B cell (primary cell): ENCODE data around the gene ARHGEF37. TPM values are rescaled to one million over a fixed set of nuclear protein-coding genes. Genes with fewer than 3 reads are reported as not detected.

Source experiments
- ATAC-seq: fragments of 200-7000 bp; cut with Tn5 transposase; one replicate; pipeline ENCODE4 v1.10.0; 2021; ENCODE audit warnings: low read depth, mild to moderate bottlenecking, moderate number of reproducible peaks, moderate library complexity
- CTCF ChIA-PET: fragments of 350-600 bp; sonication (Branson Sonifier 250); formaldehyde crosslinking; loops from one replicate; lab custom pipeline; 2021; ENCODE audit warnings: antibody characterized with exemption, inconsistent platforms; lab: Charles Lee
- POLR2A ChIA-PET: fragments of 350-600 bp; sonication (Branson Sonifier 250); formaldehyde crosslinking; loops from one replicate; lab custom pipeline; 2021; ENCODE audit warnings: antibody characterized with exemption; lab: Charles Lee
- DNase-seq: peaks from one replicate; pipeline ENCODE4 v3.0.0; 2013
- H2AFZ ChIP-seq: 2 replicates; pipeline ENCODE4 v1.6.1; 2012; ENCODE audit warnings: mild to moderate bottlenecking, low read depth, low read length; ENCODE audit not compliant: insufficient read depth, poor library complexity, severe bottlenecking
- H3K27ac ChIP-seq, 2 donors: 1 replicate in 1 of 2; 2 replicates in 1 of 2; pipeline ENCODE4 v1.5.1; 2012 to 2013; ENCODE audit warnings: low read length in 2 of 2, mild to moderate bottlenecking in 2 of 2, moderate library complexity in 1 of 2
- H3K27me3 ChIP-seq, 4 experiments: fragments of 200-600 bp in 1 of 4; sonication (generic) in 1 of 4; replicated peaks in 1 of 4; 1 replicate in 2 of 4; 2 replicates in 2 of 4; pipeline versions ENCODE4 v1.6.1 to v1.7.0; 2013 to 2016; ENCODE audit warnings: low read length in 3 of 4, mild to moderate bottlenecking in 2 of 4, mixed read lengths in 1 of 4, moderate library complexity in 1 of 4; ENCODE audit not compliant: insufficient read depth in 4 of 4, control insufficient read depth in 3 of 4; ENCODE audit errors: control extremely low read depth in 1 of 4
- H3K36me3 ChIP-seq, 2 experiments: replicated peaks in 1 of 2; 1 replicate in 1 of 2; 2 replicates in 1 of 2; pipeline versions ENCODE4 v1.6.1 to v1.7.1; 2013; ENCODE audit warnings: low read length in 1 of 2; ENCODE audit not compliant: insufficient read depth in 2 of 2, control insufficient read depth in 1 of 2; ENCODE audit errors: control extremely low read depth in 1 of 2, extremely low read depth in 1 of 2
- H3K4me1 ChIP-seq, 2 donors: fragments of 200-600 bp in 1 of 2; sonication (generic) in 1 of 2; 1 replicate in 1 of 2; 2 replicates in 1 of 2; pipeline versions ENCODE4 v1.5.1 to v1.6.1; 2013 to 2017; ENCODE audit warnings: low read length in 2 of 2; ENCODE audit not compliant: control insufficient read depth in 2 of 2, insufficient read depth in 2 of 2
- H3K4me2 ChIP-seq: replicated peaks from 2 replicates; pipeline ENCODE3; 2012; ENCODE audit warnings: mild to moderate bottlenecking, low read depth, low read length; ENCODE audit not compliant: poor library complexity, severe bottlenecking
- H3K4me3 ChIP-seq, 5 experiments: fragments of 200-600 bp in 1 of 5; sonication (generic) in 1 of 5; 1 replicate in 3 of 5; 2 replicates in 2 of 5; pipeline versions ENCODE4 v1.5.1 to v1.7.0; 2011 to 2016; ENCODE audit warnings: low read length in 4 of 5, mild to moderate bottlenecking in 4 of 5, low read depth in 2 of 5, control low read depth in 1 of 5, moderate library complexity in 1 of 5; ENCODE audit not compliant: insufficient read depth in 1 of 5; ENCODE audit errors: control extremely low read depth in 1 of 5, extremely low read depth in 1 of 5
- H3K79me2 ChIP-seq: fragments of 200-600 bp; sonication (generic); one replicate; pipeline ENCODE4 v1.6.0; 2016; ENCODE audit warnings: low read length; ENCODE audit not compliant: control insufficient read depth, insufficient read depth
- H3K9ac ChIP-seq: fragments of 200-600 bp; sonication (generic); 2 replicates; pipeline ENCODE4 v1.6.1; 2017; ENCODE audit warnings: mild to moderate bottlenecking, low read length, moderate library complexity
- H3K9me3 ChIP-seq, 3 donors: one replicate each; pipeline versions ENCODE4 v1.6.1 to v1.7.1; 2013; ENCODE audit warnings: low read length in 2 of 3; ENCODE audit not compliant: control insufficient read depth in 2 of 3, insufficient read depth in 1 of 3; ENCODE audit errors: control extremely low read depth in 1 of 3
- H4K20me1 ChIP-seq: 2 replicates; pipeline ENCODE4 v1.6.0; 2012; ENCODE audit warnings: mild to moderate bottlenecking, low read length; ENCODE audit not compliant: insufficient read depth, control insufficient read depth, poor library complexity, severe bottlenecking
- H3K27ac Mint-ChIP-seq: one replicate; pipeline ENCODE4 v1.8.0; 2021; ENCODE audit warnings: mixed read lengths
- H3K27me3 Mint-ChIP-seq: one replicate; pipeline ENCODE4 v1.8.0; 2021; ENCODE audit warnings: mixed read lengths
- H3K4me1 Mint-ChIP-seq: one replicate; pipeline ENCODE4 v1.8.0; 2021; ENCODE audit warnings: mixed read lengths
- H3K4me3 Mint-ChIP-seq: one replicate; pipeline ENCODE4 v1.8.0; 2021; ENCODE audit warnings: mixed read lengths
- H3K9me3 Mint-ChIP-seq: one replicate; pipeline ENCODE4 v1.8.0; 2022; ENCODE audit warnings: mixed read lengths; ENCODE audit not compliant: insufficient read depth
- CTCF ChIP-seq: fragments of 200-600 bp; IDR thresholded peaks from one replicate; pipeline ENCODE4 v1.8.0; 2022; ENCODE audit warnings: antibody characterized with exemption, mild to moderate bottlenecking
- EZH2 ChIP-seq: IDR thresholded peaks from 2 replicates; pipeline ENCODE4 v1.6.1; 2012; ENCODE audit warnings: borderline replicate concordance, low read depth, mild to moderate bottlenecking, moderate library complexity, low read length; ENCODE audit not compliant: insufficient read depth, poor library complexity, severe bottlenecking
- WGBS: methylation state at CpG from one replicate; pipeline ENCODE4 v1.1.5; 2013; ENCODE audit warnings: missing lambda C conversion rate; ENCODE audit not compliant: insufficient coverage; 5-methylcytosine and 5-hydroxymethylcytosine counted together
- intact Hi-C: fragments of 100-400 bp; cut with micrococcal nuclease; formaldehyde crosslinking; loops from one replicate; pipeline ENCODE4 v1.10.0; 2022
- polyA plus RNA-seq: library from polyadenylated mRNA; depleted of rRNA; stranded (reverse); fragments of >200 nt; gene quantifications from 2 replicates; pipeline ENCODE4 v1.2.3, GENCODE V29; 2012
- total RNA-seq, 2 donors: library from RNA; stranded (reverse); fragments of 120-200 nt in 1 of 2; gene quantifications; 1 replicate in 1 of 2; 2 replicates in 1 of 2; pipeline versions ENCODE4 v1.2.3 to v1.2.4, GENCODE V29; 2013 to 2022

The ARHGEF37 gene
- total and polyA plus RNA-seq, 2 donors (not counting 1 experiment from before 2014, with no cell fraction given), result 0.06 to 1.7 TPM

GRCh38 chr5:149639737-149640136 lies 58.4 kb downstream of the ARHGEF37 start:
- no peaks in the 10 kb centered on the region for H3K27me3 ChIP-seq
- no peak overlapping the region for H3K4me2 ChIP-seq
- ATAC-seq, result no peak
- no peaks in the 10 kb centered on the region for H3K4me1 ChIP-seq
- no peak for DNase-seq
- no peak overlapping the region for H3K4me3 ChIP-seq
- Mint-ChIP-seq H3K27ac (no peak overlapping the region), H3K4me3 (no peak overlapping the region), H3K4me1 (peaks cover 1% of the 10 kb centered on the region), H3K9me3 (no peaks in the 10 kb centered on the region), H3K27me3 (no peaks in the 10 kb centered on the region)
- TF ChIP-seq CTCF (no peak), EZH2 (no peak)
- H3K27ac ChIP-seq, result no peak overlapping the region
- no peaks in the 10 kb centered on the region for H4K20me1 ChIP-seq
- H3K9me3 ChIP-seq, result no peaks in the 10 kb centered on the region
- H3K9ac ChIP-seq, result no peak overlapping the region
- CTCF ChIA-PET, result interaction anchor here (1.1 to 13.2 kb wide), 7 partner anchors 17 to 352 kb away, joined by 3 to 389 read pairs (median 30); no protein-coding TSS in a partner anchor
- no peaks in the 10 kb centered on the region for H3K79me2 ChIP-seq
- H3K36me3 ChIP-seq, result no peaks in the 10 kb centered on the region
- intact Hi-C loops, result no loop called here
- H2AFZ ChIP-seq, result no peak overlapping the region
- POLR2A ChIA-PET, result no interaction called here

- Mint-ChIP-seq H3K27me3 (no peaks in the 10 kb centered on the region), H3K4me3 (no peak overlapping the region), H3K9me3 (no peaks in the 10 kb centered on the region), H3K27ac (no peak overlapping the region), H3K4me1 (peaks cover 1% of the 10 kb centered on the region)
- no peaks in the 10 kb centered on the region for H4K20me1 ChIP-seq
- DNase-seq (no peak), ATAC-seq (no peak)
- H3K27me3 ChIP-seq, result no peaks in the 10 kb centered on the region
- ChIA-PET POLR2A (interaction anchor here (0.5 kb wide), 1 partner anchor 27 kb away, joined by 4 read pairs; no protein-coding TSS in a partner anchor), CTCF (interaction anchor here (1.3 to 13.2 kb wide), 7 partner anchors 9 to 351 kb away, joined by 3 to 389 read pairs (median 30); no protein-coding TSS in a partner anchor)
- H3K36me3 ChIP-seq, result no peaks in the 10 kb centered on the region
- WGBS, result 96% methylated on average over 6 of the region's 7 CpGs
- no peak overlapping the region for H3K27ac ChIP-seq
- H3K9me3 ChIP-seq, result no peaks in the 10 kb centered on the region
- H3K4me3 ChIP-seq, result no peak overlapping the region
- no peak overlapping the region for H3K9ac ChIP-seq
- no peak overlapping the region for H2AFZ ChIP-seq
- intact Hi-C loops, result no loop called here
- TF ChIP-seq CTCF (no peak), EZH2 (no peak)
- no peaks in the 10 kb centered on the region for H3K79me2 ChIP-seq
- no peaks in the 10 kb centered on the region for H3K4me1 ChIP-seq
- no peak overlapping the region for H3K4me2 ChIP-seq
Measured at GRCh38 chr5:149640350-149640999, 59.2 kb downstream of the ARHGEF37 start.
